ENCODE measurements around the gene CNST.

DNA sequence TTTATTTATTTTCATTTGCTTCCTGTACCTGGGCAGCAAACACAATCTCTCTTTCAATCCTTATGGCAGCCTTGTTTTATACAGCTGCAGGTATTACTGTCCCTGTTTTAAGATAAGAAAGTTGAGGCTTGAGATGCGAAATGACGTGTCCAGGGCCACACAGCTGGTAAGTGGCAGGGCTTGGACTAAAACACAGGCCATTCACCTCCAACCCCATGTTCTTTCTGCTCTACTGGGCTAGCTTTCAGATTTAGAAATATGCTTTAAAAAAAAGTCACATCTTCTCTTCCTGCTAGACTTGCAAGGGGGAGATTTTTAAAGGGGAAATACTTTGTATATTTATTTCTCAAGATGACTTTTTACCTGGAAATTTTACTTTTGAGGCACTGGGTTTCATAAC is 62.8 kb downstream of the CNST start:
- TF ChIP-seq, protein P1, sequence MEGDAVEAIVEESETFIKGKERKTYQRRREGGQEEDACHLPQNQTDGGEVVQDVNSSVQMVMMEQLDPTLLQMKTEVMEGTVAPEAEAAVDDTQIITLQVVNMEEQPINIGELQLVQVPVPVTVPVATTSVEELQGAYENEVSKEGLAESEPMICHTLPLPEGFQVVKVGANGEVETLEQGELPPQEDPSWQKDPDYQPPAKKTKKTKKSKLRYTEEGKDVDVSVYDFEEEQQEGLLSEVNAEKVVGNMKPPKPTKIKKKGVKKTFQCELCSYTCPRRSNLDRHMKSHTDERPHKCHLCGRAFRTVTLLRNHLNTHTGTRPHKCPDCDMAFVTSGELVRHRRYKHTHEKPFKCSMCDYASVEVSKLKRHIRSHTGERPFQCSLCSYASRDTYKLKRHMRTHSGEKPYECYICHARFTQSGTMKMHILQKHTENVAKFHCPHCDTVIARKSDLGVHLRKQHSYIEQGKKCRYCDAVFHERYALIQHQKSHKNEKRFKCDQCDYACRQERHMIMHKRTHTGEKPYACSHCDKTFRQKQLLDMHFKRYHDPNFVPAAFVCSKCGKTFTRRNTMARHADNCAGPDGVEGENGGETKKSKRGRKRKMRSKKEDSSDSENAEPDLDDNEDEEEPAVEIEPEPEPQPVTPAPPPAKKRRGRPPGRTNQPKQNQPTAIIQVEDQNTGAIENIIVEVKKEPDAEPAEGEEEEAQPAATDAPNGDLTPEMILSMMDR (conservative IDR thresholded peaks at IDR 0.05; ENCODE audit: low read depth, low read length), result no peak
- no peak for TF ChIP-seq EZH2 (IDR thresholded peaks at IDR 0.05; ENCODE audit: borderline replicate concordance, low read depth, low read length, poor library complexity, severe bottlenecking)

Measured in A673 (cell line).